MM.1S (cell line): ENCODE results near the gene SFI1.

ENCODE experiments used
- DNase-seq: peaks from one replicate; pipeline ENCODE4 v3.0.0-alpha.2; 2015
- H2AFZ ChIP-seq: fragments of 300-600 bp; sonication (generic); 2 replicates; pipeline ENCODE4 v1.6.0; 2016; ENCODE audit warnings: antibody characterized with exemption, low read length
- H3F3A ChIP-seq: fragments of 300-600 bp; sonication (generic); 2 replicates; pipeline ENCODE4 v1.6.1; 2016; ENCODE audit warnings: mild to moderate bottlenecking, antibody characterized with exemption, low read length, moderate library complexity, mixed read lengths; ENCODE audit not compliant: insufficient read depth
- H3K27ac ChIP-seq: fragments of 300-600 bp; sonication (generic); 2 replicates; pipeline ENCODE4 v1.5.1; 2016; ENCODE audit warnings: mild to moderate bottlenecking, low read length
- H3K27me3 ChIP-seq: fragments of 300-600 bp; sonication (generic); replicated peaks from 2 replicates; pipeline ENCODE4 v1.6.0; 2016; ENCODE audit warnings: low read length; ENCODE audit not compliant: insufficient read depth
- H3K36me3 ChIP-seq: fragments of 300-600 bp; sonication (generic); replicated peaks from 2 replicates; pipeline ENCODE4 v1.6.1; 2016; ENCODE audit warnings: mild to moderate bottlenecking, low read length, mixed read lengths; ENCODE audit not compliant: insufficient read depth
- H3K4me1 ChIP-seq: fragments of 300-600 bp; sonication (generic); 2 replicates; pipeline ENCODE4 v1.6.1; 2016; ENCODE audit warnings: low read length, mixed read lengths
- H3K4me2 ChIP-seq: fragments of 300-600 bp; sonication (generic); 2 replicates; pipeline ENCODE4 v1.6.0; 2016; ENCODE audit warnings: low read depth, low read length
- H3K4me3 ChIP-seq: fragments of 300-600 bp; sonication (generic); 2 replicates; pipeline ENCODE4 v1.5.1; 2016; ENCODE audit warnings: low read length, mixed read lengths
- H3K79me2 ChIP-seq: fragments of 300-600 bp; sonication (generic); 2 replicates; pipeline ENCODE4 v1.6.1; 2016; ENCODE audit warnings: mixed run types, low read length, mixed read lengths
- H3K9ac ChIP-seq: fragments of 300-600 bp; sonication (generic); 2 replicates; pipeline ENCODE4 v1.6.1; 2016; ENCODE audit warnings: low read length, mixed read lengths
- H3K9me2 ChIP-seq: fragments of 300-600 bp; sonication (generic); replicated peaks from 2 replicates; pipeline ENCODE4 v1.6.1; 2016; ENCODE audit warnings: mild to moderate bottlenecking, low read length, mixed read lengths; ENCODE audit not compliant: insufficient read depth
- H3K9me3 ChIP-seq: fragments of 300-600 bp; sonication (generic); replicated peaks from 2 replicates; pipeline ENCODE4 v1.6.1; 2016; ENCODE audit warnings: mild to moderate bottlenecking, low read length, mixed read lengths; ENCODE audit not compliant: insufficient read depth
- H4K20me1 ChIP-seq: fragments of 300-600 bp; sonication (generic); 2 replicates; pipeline ENCODE4 v1.6.1; 2016; ENCODE audit warnings: mild to moderate bottlenecking, low read length, moderate library complexity, mixed read lengths; ENCODE audit not compliant: insufficient read depth
- EZH2 ChIP-seq: fragments of 300-600 bp; sonication (generic); optimal IDR thresholded peaks from 2 replicates; pipeline ENCODE3; 2017; ENCODE audit warnings: low read depth, mild to moderate bottlenecking, antibody characterized with exemption, low read length, mixed read lengths
- EZH2phosphoT487 ChIP-seq: fragments of 300-600 bp; sonication (generic); IDR thresholded peaks from 2 replicates; pipeline ENCODE4 v1.6.1; 2018; ENCODE audit warnings: antibody characterized with exemption, low read length
- TF ChIP-seq, protein P1 (sequence below): fragments of 300-600 bp; sonication (generic); IDR thresholded peaks from 2 replicates; pipeline ENCODE4 v1.5.1; 2016; ENCODE audit warnings: antibody characterized with exemption, low read length, mixed read lengths

The SFI1 gene

GRCh38 chr22:31609716-31610115 is 113.4 kb downstream of the SFI1 start:
- Histone ChIP-seq H3K27ac (no peak overlapping the region), H3K9me2 (no peaks in the 10 kb centered on the region), H3K4me2 (no peak overlapping the region), H3K4me1 (no peaks in the 10 kb centered on the region), H3K79me2 (no peaks in the 10 kb centered on the region), H4K20me1 (no peaks in the 10 kb centered on the region), H3F3A (no peaks in the 10 kb centered on the region), H3K27me3 (no peaks in the 10 kb centered on the region), H3K9ac (no peak overlapping the region), H3K4me3 (no peak overlapping the region), H3K36me3 (no peaks in the 10 kb centered on the region), H3K9me3 (no peaks in the 10 kb centered on the region), H2AFZ (no peak overlapping the region)
- TF ChIP-seq EZH2: no peak
- TF ChIP-seq, protein P1, sequence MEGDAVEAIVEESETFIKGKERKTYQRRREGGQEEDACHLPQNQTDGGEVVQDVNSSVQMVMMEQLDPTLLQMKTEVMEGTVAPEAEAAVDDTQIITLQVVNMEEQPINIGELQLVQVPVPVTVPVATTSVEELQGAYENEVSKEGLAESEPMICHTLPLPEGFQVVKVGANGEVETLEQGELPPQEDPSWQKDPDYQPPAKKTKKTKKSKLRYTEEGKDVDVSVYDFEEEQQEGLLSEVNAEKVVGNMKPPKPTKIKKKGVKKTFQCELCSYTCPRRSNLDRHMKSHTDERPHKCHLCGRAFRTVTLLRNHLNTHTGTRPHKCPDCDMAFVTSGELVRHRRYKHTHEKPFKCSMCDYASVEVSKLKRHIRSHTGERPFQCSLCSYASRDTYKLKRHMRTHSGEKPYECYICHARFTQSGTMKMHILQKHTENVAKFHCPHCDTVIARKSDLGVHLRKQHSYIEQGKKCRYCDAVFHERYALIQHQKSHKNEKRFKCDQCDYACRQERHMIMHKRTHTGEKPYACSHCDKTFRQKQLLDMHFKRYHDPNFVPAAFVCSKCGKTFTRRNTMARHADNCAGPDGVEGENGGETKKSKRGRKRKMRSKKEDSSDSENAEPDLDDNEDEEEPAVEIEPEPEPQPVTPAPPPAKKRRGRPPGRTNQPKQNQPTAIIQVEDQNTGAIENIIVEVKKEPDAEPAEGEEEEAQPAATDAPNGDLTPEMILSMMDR: no peak
- no peak for TF ChIP-seq EZH2phosphoT487
- DNase-seq: no peak

GRCh38 chr22:31610611-31611010 is 114.3 kb downstream of the SFI1 start:
- no peak for TF ChIP-seq EZH2phosphoT487
- TF ChIP-seq, protein P1: no peak
- TF ChIP-seq EZH2: no peak
- no peak for DNase-seq
- no peaks in the 10 kb centered on the region for H3F3A ChIP-seq
- no peaks in the 10 kb centered on the region for H3K27me3 ChIP-seq
- H3K4me1 ChIP-seq: peaks cover 4% of the 10 kb centered on the region
- H3K36me3 ChIP-seq: no peaks in the 10 kb centered on the region
- no peak overlapping the region for H3K27ac ChIP-seq
- H3K9ac ChIP-seq: no peak overlapping the region
- no peaks in the 10 kb centered on the region for H3K9me2 ChIP-seq
- H3K4me3 ChIP-seq: no peak overlapping the region
- H2AFZ ChIP-seq: no peak overlapping the region
- no peaks in the 10 kb centered on the region for H3K79me2 ChIP-seq
- no peaks in the 10 kb centered on the region for H3K9me3 ChIP-seq
- no peak overlapping the region for H3K4me2 ChIP-seq
- H4K20me1 ChIP-seq: no peaks in the 10 kb centered on the region

DNA sequence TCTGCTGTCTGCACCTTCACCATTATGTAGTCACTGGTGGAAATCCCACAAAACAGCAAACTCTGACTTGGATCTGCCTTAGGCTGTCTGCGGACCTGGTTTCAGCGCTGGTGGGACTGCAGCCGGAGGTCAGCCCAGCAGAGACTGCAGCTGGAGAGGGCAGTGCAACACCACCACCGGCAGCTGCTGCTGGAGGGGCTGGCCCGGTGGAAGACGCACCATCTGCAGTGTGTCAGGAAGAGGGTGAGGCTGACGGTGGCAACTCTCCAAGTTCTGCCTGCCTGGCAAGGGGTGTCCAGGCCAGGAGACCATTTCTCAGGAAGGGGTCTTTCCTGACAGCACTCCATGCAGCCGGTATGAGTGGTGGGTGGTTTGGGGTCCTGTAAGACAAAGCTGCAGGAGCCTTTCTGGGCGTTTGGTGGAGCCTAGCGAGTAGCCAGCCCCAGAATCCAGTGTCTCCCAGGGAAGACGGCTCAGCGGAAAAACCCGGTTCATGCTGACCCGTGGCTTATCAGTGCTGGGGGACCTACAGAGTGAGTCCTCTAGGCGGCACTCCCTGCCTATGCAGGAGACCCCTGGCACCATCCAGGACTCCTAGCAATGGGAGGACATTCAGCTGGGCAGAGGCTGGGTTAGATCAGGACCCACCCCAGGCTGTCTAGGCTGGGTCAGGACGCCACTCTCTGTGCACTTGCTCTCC is 114.9 kb downstream of the SFI1 start:
- Histone ChIP-seq H3K27ac (no peak overlapping the region), H3K9me2 (no peaks in the 10 kb centered on the region), H3K9ac (no peak overlapping the region), H3K9me3 (no peaks in the 10 kb centered on the region), H3K4me2 (no peak overlapping the region), H3K36me3 (no peaks in the 10 kb centered on the region), H3K27me3 (no peaks in the 10 kb centered on the region), H3F3A (0 out of 2 replicates have a peak, but pooled peaks cover 5% of the 10 kb centered on the region), H3K79me2 (no peaks in the 10 kb centered on the region), H3K4me3 (no peak overlapping the region), H3K4me1 (peaks cover 10% of the 10 kb centered on the region), H4K20me1 (no peaks in the 10 kb centered on the region), H2AFZ (no peak overlapping the region)
- TF ChIP-seq EZH2 (no peak), EZH2phosphoT487 (no peak)
- TF ChIP-seq, protein P1: no peak
- DNase-seq: no peak
